ENCODE data around the gene SYNDIG1.

The SYNDIG1 gene

GRCh38 chr20:24452016-24452415 is 17.4 kb upstream of the SYNDIG1 start:
- CTCF ChIA-PET: no interaction called here
- TF ChIP-seq CTCF (IDR thresholded peaks at IDR 0.05; ENCODE audit: control extremely low read depth, extremely low read depth, low read depth, missing control alignments): no peak
- DNase-seq (ENCODE audit: extremely low spot score): no peak
- POLR2A ChIA-PET: no interaction called here

GRCh38 chr20:24452498-24453127 is 16.8 kb upstream of the SYNDIG1 start:
- POLR2A ChIA-PET: no interaction called here
- CTCF ChIA-PET: no interaction called here
- no peak for TF ChIP-seq CTCF (IDR thresholded peaks at IDR 0.05; ENCODE audit: control extremely low read depth, extremely low read depth, low read depth, missing control alignments)
- no peak for DNase-seq (ENCODE audit: extremely low spot score)

- ChIA-PET POLR2A (no interaction called here), CTCF (no interaction called here)
- TF ChIP-seq CTCF (IDR thresholded peaks at IDR 0.05; ENCODE audit: control extremely low read depth, extremely low read depth, low read depth, missing control alignments): no peak
- no peak for DNase-seq (ENCODE audit: extremely low spot score)
Measured at GRCh38 chr20:24453869-24454268, 15.6 kb upstream of the SYNDIG1 start.

- no peak for DNase-seq (ENCODE audit: extremely low spot score)
- ChIA-PET CTCF (no interaction called here), POLR2A (no interaction called here)
- no peak for TF ChIP-seq CTCF (IDR thresholded peaks at IDR 0.05; ENCODE audit: control extremely low read depth, extremely low read depth, low read depth, missing control alignments)
Measured at GRCh38 chr20:24455081-24455480, 14.3 kb upstream of the SYNDIG1 start.

GRCh38 chr20:24456398-24456781 is 13.0 kb upstream of the SYNDIG1 start:
- ChIA-PET CTCF (no interaction called here), POLR2A (no interaction called here)
- DNase-seq (ENCODE audit: extremely low spot score): no peak
- TF ChIP-seq CTCF (IDR thresholded peaks at IDR 0.05; ENCODE audit: control extremely low read depth, extremely low read depth, low read depth, missing control alignments): no peak

- ChIA-PET POLR2A (no interaction called here), CTCF (no interaction called here)
- no peak for TF ChIP-seq CTCF (IDR thresholded peaks at IDR 0.05; ENCODE audit: control extremely low read depth, extremely low read depth, low read depth, missing control alignments)
- no peak for DNase-seq (ENCODE audit: extremely low spot score)
Measured at GRCh38 chr20:24458436-24458835, 11.0 kb upstream of the SYNDIG1 start.

- POLR2A ChIA-PET: no interaction called here
- DNase-seq (ENCODE audit: extremely low spot score): no peak
- CTCF ChIA-PET: no interaction called here
- no peak for TF ChIP-seq CTCF (IDR thresholded peaks at IDR 0.05; ENCODE audit: control extremely low read depth, extremely low read depth, low read depth, missing control alignments)
Measured at GRCh38 chr20:24459733-24460132, 9.7 kb upstream of the SYNDIG1 start.

Data from GM10248 (cell line).